Measurements from ENCODE around the gene SERP1. TPM values are rescaled to one million over a fixed set of nuclear protein-coding genes. Genes with fewer than 3 reads are reported as not detected.

The SERP1 gene
- total RNA-seq, 2 donors from 2014 or later, result 78.4 to 81.8 TPM

DNA sequence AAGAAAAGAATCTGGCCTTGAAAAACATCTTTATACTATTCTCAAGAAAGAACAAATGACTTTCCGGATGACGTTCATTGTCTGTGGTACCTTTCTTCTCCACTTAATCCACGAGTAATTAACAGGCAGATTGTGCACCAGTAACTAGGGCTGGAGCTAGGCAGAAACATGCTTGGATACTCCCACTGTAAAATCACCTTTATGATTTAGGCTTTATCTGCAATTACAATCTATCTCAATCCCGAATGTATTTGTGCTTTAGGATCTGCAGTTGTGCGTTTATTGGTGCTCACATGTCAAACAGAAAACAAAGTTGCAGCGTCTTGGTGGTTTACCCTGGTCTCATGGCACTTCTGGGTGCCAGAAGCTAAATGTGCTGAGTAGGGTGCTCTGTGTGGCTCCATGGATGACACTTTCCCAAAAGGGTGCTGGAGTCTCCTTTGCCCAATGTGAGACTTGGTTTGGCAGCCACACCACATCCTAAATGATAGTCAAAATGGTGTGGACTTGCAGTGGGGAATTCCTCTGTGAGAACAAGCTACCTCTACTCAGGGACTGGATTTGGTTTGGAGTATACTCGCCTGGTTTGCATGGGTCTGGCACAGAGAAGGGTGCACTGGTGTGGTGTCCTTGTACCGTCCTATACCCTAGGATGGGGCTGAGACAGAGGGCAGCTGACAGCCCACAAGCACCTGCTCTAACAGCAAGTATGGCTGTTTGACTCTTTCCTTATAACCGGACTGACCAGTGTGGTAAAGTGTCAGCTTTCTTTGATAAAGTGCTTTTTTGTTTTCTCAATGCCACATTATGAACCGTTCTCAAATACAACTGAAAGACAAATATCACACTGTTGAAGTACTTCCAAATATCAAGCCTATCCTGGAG, 7.7 kb downstream of the SERP1 start:
- Mint-ChIP-seq H3K36me3 (ENCODE audit: low read depth) (peaks cover 11% of the 10 kb centered on the region), H3K27ac (no peak overlapping the region), H3K27me3 (ENCODE audit: insufficient read depth) (no peaks in the 10 kb centered on the region), H3K4me1 (no peaks in the 10 kb centered on the region), H3K9me3 (no peaks in the 10 kb centered on the region), H3K4me3 (no peak overlapping the region)
- 91 to 98% methylated on average over 7 to 10 of the region's 10 CpGs for WGBS, 2 experiments (ENCODE audit: insufficient coverage in 1 of 2, insufficient read length in 1 of 2)
- Histone ChIP-seq H3K4me1 (ENCODE audit: control insufficient read depth, insufficient read depth, low read length) (no peaks in the 10 kb centered on the region), H3K27ac (ENCODE audit: low read depth, low read length) (no peak overlapping the region), H3K36me3 (ENCODE audit: control insufficient read depth, insufficient read depth, low read length) (peaks cover 25% of the 10 kb centered on the region), H3K9ac (ENCODE audit: extremely low read depth, low read length, poor library complexity, severe bottlenecking) (no peak overlapping the region), H3K27me3 (ENCODE audit: control insufficient read depth, insufficient read depth, low read length, poor library complexity, severe bottlenecking) (no peaks in the 10 kb centered on the region), H3K9me3 (ENCODE audit: control insufficient read depth, low read length) (no peaks in the 10 kb centered on the region), H3K4me3 (ENCODE audit: low read length) (no peak overlapping the region)
- no peak for DNase-seq
- TF ChIP-seq, protein P1, sequence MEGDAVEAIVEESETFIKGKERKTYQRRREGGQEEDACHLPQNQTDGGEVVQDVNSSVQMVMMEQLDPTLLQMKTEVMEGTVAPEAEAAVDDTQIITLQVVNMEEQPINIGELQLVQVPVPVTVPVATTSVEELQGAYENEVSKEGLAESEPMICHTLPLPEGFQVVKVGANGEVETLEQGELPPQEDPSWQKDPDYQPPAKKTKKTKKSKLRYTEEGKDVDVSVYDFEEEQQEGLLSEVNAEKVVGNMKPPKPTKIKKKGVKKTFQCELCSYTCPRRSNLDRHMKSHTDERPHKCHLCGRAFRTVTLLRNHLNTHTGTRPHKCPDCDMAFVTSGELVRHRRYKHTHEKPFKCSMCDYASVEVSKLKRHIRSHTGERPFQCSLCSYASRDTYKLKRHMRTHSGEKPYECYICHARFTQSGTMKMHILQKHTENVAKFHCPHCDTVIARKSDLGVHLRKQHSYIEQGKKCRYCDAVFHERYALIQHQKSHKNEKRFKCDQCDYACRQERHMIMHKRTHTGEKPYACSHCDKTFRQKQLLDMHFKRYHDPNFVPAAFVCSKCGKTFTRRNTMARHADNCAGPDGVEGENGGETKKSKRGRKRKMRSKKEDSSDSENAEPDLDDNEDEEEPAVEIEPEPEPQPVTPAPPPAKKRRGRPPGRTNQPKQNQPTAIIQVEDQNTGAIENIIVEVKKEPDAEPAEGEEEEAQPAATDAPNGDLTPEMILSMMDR (conservative IDR thresholded peaks at IDR 0.05), result no peak

- Mint-ChIP-seq H3K9me3 (no peaks in the 10 kb centered on the region), H3K4me1 (no peaks in the 10 kb centered on the region), H3K27ac (no peak overlapping the region), H3K4me3 (no peak overlapping the region), H3K27me3 (ENCODE audit: insufficient read depth) (no peaks in the 10 kb centered on the region), H3K36me3 (ENCODE audit: low read depth) (no peaks in the 10 kb centered on the region)
- Histone ChIP-seq H3K4me3 (ENCODE audit: low read length) (no peak overlapping the region), H3K4me1 (ENCODE audit: control insufficient read depth, insufficient read depth, low read length) (no peaks in the 10 kb centered on the region), H3K9me3 (ENCODE audit: control insufficient read depth, low read length) (no peaks in the 10 kb centered on the region), H3K27me3 (ENCODE audit: control insufficient read depth, insufficient read depth, low read length, poor library complexity, severe bottlenecking) (no peaks in the 10 kb centered on the region), H3K27ac (ENCODE audit: low read depth, low read length) (no peak overlapping the region), H3K36me3 (ENCODE audit: control insufficient read depth, insufficient read depth, low read length) (no peaks in the 10 kb centered on the region), H3K9ac (ENCODE audit: extremely low read depth, low read length, poor library complexity, severe bottlenecking) (no peak overlapping the region)
- TF ChIP-seq, protein P1 (conservative IDR thresholded peaks at IDR 0.05), result no peak
- no peak for DNase-seq
- WGBS, 2 experiments (ENCODE audit: insufficient coverage in 1 of 2, insufficient read length in 1 of 2), result 55 to 63% methylated on average over 4 of the region's 4 CpGs
These were observed 11.1 kb downstream of the SERP1 start for GRCh38 chr3:150535204-150535603.

DNA sequence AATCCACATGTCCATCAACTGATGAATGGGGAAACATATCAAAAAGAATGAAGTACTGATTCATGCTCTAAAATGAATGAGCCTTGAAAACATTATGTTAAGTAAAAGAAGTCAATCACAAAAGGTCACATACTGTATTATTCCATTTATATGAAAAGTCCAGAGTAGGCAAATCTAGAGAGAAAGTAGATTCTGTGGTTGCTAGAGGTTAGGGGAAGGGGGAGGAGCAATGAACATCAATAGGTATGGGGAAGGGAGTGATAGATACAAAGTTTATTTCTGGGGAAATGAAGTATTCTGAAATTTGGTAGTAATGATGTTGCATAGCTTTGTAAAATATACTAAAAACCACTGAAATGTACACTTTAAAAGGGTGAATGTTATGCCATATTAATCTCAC, 14.5 kb downstream of the SERP1 start:
- Mint-ChIP-seq H3K9me3 (no peaks in the 10 kb centered on the region), H3K4me1 (peaks cover 8% of the 10 kb centered on the region), H3K27ac (no peak overlapping the region), H3K36me3 (ENCODE audit: low read depth) (no peaks in the 10 kb centered on the region), H3K27me3 (ENCODE audit: insufficient read depth) (no peaks in the 10 kb centered on the region), H3K4me3 (no peak overlapping the region)
- no peak overlapping the region for H3K9ac ChIP-seq (ENCODE audit: extremely low read depth, low read length, poor library complexity, severe bottlenecking)
- H3K27me3 ChIP-seq (ENCODE audit: control insufficient read depth, insufficient read depth, low read length, poor library complexity, severe bottlenecking), result no peaks in the 10 kb centered on the region
- no peak for DNase-seq
- H3K36me3 ChIP-seq (ENCODE audit: control insufficient read depth, insufficient read depth, low read length), result no peaks in the 10 kb centered on the region
- H3K4me1 ChIP-seq (ENCODE audit: control insufficient read depth, insufficient read depth, low read length), result no peaks in the 10 kb centered on the region
- TF ChIP-seq, protein P1 (conservative IDR thresholded peaks at IDR 0.05), result no peak
- H3K4me3 ChIP-seq (ENCODE audit: low read length), result no peak overlapping the region
- no peaks in the 10 kb centered on the region for H3K9me3 ChIP-seq (ENCODE audit: control insufficient read depth, low read length)
- no peak overlapping the region for H3K27ac ChIP-seq (ENCODE audit: low read depth, low read length)

Measured in endodermal cell (in vitro differentiated cells).